ENCODE data around the gene NRF1.

Gene NRF1

DNA sequence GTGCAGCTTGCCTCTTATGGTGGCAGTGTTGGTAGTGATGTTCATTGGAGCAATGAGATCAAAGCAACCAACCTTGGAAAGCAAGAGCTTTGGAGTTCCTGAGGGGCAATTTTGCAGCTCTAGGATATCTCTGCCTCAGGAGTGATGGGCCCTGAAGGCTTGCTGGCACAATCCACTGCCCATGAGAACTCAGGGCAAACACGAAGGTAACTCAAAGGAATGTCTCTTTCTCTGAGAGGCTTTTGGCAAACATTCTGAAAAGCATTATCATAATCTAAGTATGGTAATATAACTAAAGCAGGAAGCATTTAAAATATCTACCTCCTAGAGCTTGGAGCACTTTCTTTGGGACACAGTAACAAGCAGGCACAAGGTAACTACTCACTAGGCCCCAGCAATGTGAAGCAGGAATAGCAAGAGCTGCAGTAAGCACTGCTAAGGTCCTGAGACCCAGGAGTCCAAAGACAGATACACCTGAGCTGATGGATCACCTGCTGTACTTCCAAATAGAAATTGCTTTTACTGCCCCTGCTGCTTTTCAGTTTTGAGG lies 103.1 kb downstream of the NRF1 start:
- Histone ChIP-seq H3K4me2 (ENCODE audit: low read length) (no peak overlapping the region), H3K9ac (no peak overlapping the region), H3K36me3 (ENCODE audit: control insufficient read depth, insufficient read depth, low read length) (no peaks in the 10 kb centered on the region), H3K27me3 (ENCODE audit: control insufficient read depth, insufficient read depth, low read length) (no peaks in the 10 kb centered on the region), H3K4me1 (peaks cover 5% of the 10 kb centered on the region), H3K9me3 (ENCODE audit: control insufficient read depth, low read length) (no peaks in the 10 kb centered on the region), H3K27ac (no peak overlapping the region), H2AFZ (no peak overlapping the region), H3K79me2 (no peaks in the 10 kb centered on the region), H3K4me3 (ENCODE audit: low read depth, low read length) (no peak overlapping the region)
- TF ChIP-seq, protein P1, sequence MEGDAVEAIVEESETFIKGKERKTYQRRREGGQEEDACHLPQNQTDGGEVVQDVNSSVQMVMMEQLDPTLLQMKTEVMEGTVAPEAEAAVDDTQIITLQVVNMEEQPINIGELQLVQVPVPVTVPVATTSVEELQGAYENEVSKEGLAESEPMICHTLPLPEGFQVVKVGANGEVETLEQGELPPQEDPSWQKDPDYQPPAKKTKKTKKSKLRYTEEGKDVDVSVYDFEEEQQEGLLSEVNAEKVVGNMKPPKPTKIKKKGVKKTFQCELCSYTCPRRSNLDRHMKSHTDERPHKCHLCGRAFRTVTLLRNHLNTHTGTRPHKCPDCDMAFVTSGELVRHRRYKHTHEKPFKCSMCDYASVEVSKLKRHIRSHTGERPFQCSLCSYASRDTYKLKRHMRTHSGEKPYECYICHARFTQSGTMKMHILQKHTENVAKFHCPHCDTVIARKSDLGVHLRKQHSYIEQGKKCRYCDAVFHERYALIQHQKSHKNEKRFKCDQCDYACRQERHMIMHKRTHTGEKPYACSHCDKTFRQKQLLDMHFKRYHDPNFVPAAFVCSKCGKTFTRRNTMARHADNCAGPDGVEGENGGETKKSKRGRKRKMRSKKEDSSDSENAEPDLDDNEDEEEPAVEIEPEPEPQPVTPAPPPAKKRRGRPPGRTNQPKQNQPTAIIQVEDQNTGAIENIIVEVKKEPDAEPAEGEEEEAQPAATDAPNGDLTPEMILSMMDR (IDR thresholded peaks at IDR 0.05): no peak

DNA sequence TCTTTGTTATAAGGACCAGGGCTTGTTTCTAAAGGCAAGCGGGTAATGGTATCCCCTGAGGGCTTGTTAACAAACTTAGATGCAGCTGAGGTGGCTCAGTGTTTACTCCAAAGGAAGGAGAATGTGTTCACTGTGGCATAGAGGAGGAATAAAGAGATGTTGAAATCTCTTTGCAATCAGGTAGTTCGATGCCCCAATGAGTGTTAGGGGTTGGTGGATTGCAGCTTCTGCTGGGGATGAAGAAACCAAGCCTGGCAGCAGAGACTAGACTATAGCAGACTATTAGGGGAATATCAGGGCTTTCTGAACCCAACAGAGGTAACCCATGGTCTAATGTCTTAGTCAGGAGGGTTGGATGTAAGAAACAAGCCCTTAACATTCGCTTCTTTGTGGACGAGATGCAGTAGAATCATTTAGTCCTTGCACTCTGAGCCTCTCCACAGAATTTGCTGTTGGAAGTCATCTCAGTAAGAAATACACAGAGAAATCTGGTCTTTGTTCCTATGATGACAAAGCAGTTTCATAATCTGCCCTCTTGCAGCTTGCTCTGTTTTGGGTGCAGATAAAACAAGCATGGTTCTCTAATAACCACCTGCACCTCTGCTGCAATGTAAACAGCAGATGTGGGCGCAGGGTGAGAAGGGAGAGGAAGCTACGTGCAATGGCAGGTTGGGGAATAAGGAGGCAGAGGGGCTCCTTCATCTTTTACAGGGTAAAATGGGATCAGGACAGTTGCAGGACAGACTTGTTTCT lies 108.6 kb downstream of the NRF1 start:
- TF ChIP-seq, protein P1 (IDR thresholded peaks at IDR 0.05): no peak
- Histone ChIP-seq H3K79me2 (no peaks in the 10 kb centered on the region), H3K27ac (no peak overlapping the region), H3K4me3 (ENCODE audit: low read depth, low read length) (no peak overlapping the region), H3K36me3 (ENCODE audit: control insufficient read depth, insufficient read depth, low read length) (no peaks in the 10 kb centered on the region), H3K4me1 (no peaks in the 10 kb centered on the region), H3K9me3 (ENCODE audit: control insufficient read depth, low read length) (no peaks in the 10 kb centered on the region), H3K9ac (no peak overlapping the region), H2AFZ (no peak overlapping the region), H3K4me2 (ENCODE audit: low read length) (no peak overlapping the region), H3K27me3 (ENCODE audit: control insufficient read depth, insufficient read depth, low read length) (no peaks in the 10 kb centered on the region)

DNA sequence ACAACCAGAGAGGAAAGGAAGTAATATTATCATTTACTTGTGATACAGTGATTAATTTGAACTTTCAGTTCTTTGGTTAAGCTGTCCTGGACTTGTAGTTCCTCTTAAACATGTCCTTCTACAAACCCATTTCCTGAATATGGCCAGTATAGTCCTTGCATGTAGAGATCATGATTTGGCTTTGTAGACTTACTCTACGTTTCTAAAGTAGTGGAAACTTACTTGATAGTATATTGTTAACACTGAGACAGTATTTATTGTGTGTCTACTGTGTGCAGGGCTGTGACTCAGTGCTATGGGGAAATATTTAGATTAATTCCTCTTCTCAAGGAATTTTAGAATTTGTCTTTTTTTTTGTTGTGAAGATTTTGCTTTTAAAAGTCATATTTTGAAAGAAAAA lies 109.5 kb downstream of the NRF1 start:
- H2AFZ ChIP-seq: no peak overlapping the region
- H3K9ac ChIP-seq: no peak overlapping the region
- TF ChIP-seq, protein P1 (IDR thresholded peaks at IDR 0.05): no peak
- no peak overlapping the region for H3K4me2 ChIP-seq (ENCODE audit: low read length)
- no peaks in the 10 kb centered on the region for H3K27me3 ChIP-seq (ENCODE audit: control insufficient read depth, insufficient read depth, low read length)
- H3K27ac ChIP-seq: no peak overlapping the region
- no peaks in the 10 kb centered on the region for H3K36me3 ChIP-seq (ENCODE audit: control insufficient read depth, insufficient read depth, low read length)
- no peak overlapping the region for H3K4me3 ChIP-seq (ENCODE audit: low read depth, low read length)
- no peaks in the 10 kb centered on the region for H3K9me3 ChIP-seq (ENCODE audit: control insufficient read depth, low read length)
- H3K4me1 ChIP-seq: no peaks in the 10 kb centered on the region
- no peaks in the 10 kb centered on the region for H3K79me2 ChIP-seq

DNA sequence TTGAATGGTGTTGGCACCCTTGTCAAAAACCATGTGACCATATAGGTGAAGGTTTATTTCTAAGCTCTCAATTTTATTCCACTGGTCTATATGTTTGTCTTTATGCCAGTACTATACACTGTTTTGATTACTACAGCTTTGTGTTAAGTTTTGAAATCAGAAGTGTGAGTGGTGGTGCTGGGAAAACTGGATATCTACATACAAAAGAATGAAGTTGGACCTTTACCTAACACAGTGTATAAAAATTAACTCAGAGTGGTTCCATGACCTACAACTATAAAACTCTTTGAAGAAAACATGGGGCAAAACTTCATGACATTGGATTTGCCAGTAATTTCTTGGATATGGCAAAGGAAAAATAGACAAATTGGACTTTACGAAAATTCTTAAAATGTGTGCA lies 112.2 kb downstream of the NRF1 start:
- Histone ChIP-seq H3K9me3 (ENCODE audit: control insufficient read depth, low read length) (no peaks in the 10 kb centered on the region), H3K36me3 (ENCODE audit: control insufficient read depth, insufficient read depth, low read length) (no peaks in the 10 kb centered on the region), H2AFZ (no peak overlapping the region), H3K27ac (no peak overlapping the region), H3K9ac (no peak overlapping the region), H3K4me2 (ENCODE audit: low read length) (no peak overlapping the region), H3K4me1 (no peaks in the 10 kb centered on the region), H3K4me3 (ENCODE audit: low read depth, low read length) (no peak overlapping the region), H3K27me3 (ENCODE audit: control insufficient read depth, insufficient read depth, low read length) (no peaks in the 10 kb centered on the region), H3K79me2 (no peaks in the 10 kb centered on the region)
- TF ChIP-seq, protein P1 (IDR thresholded peaks at IDR 0.05): no peak

DNA sequence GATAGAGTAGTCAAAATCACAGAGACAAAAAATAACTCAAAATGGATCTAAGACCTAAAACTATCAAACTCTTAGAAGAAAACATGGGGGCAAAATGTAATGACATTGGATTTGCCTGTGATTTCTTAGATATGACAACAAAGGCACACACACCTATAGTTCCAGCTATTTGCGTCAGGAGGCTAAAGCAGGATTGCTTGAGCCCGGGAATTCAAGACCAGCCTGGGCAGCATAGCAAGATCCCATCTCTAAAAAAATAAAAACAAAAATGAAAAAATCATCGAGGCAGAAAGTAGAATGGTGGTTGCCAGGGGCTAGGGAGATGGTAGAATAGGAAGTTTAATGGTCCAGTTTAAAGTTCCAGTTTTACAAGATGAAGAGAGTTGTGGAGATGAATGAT lies 113.3 kb downstream of the NRF1 start:
- no peak overlapping the region for H2AFZ ChIP-seq
- no peak overlapping the region for H3K27ac ChIP-seq
- H3K4me1 ChIP-seq: no peaks in the 10 kb centered on the region
- no peak overlapping the region for H3K4me2 ChIP-seq (ENCODE audit: low read length)
- no peaks in the 10 kb centered on the region for H3K27me3 ChIP-seq (ENCODE audit: control insufficient read depth, insufficient read depth, low read length)
- H3K36me3 ChIP-seq (ENCODE audit: control insufficient read depth, insufficient read depth, low read length): no peaks in the 10 kb centered on the region
- H3K9me3 ChIP-seq (ENCODE audit: control insufficient read depth, low read length): no peaks in the 10 kb centered on the region
- H3K9ac ChIP-seq: no peak overlapping the region
- no peaks in the 10 kb centered on the region for H3K79me2 ChIP-seq
- no peak overlapping the region for H3K4me3 ChIP-seq (ENCODE audit: low read depth, low read length)
- TF ChIP-seq, protein P1 (IDR thresholded peaks at IDR 0.05): no peak
